Liver (tissue), 9 donors: ENCODE measurements around the gene MIP. TPM values are rescaled to one million over a fixed set of nuclear protein-coding genes. Genes with fewer than 3 reads are reported as not detected.
"Not testable (repeated sequence)": the region's sequence is repeated elsewhere in the genome, so short reads cannot be mapped to it uniquely, and the experiment has no call there.

Source experiments
- DNase-seq: peaks from one replicate; pipeline ENCODE4 v3.0.0-alpha.2; 2017; ENCODE audit warnings: low spot score
- H3K27ac ChIP-seq, 2 donors: one replicate each; pipeline ENCODE4 v1.7.0; 2013; ENCODE audit warnings: inconsistent platforms in 2 of 2, low read length in 2 of 2, control low read depth in 1 of 2, low read depth in 1 of 2, mild to moderate bottlenecking in 1 of 2
- H3K27me3 ChIP-seq, 4 donors: one replicate each; pipeline versions ENCODE4 v1.6.1 to v1.7.0; 2013; ENCODE audit warnings: low read length in 3 of 4, inconsistent platforms in 1 of 4, mild to moderate bottlenecking in 1 of 4, moderate library complexity in 1 of 4; ENCODE audit not compliant: control insufficient read depth in 4 of 4, insufficient read depth in 4 of 4
- H3K36me3 ChIP-seq, 4 donors: one replicate each; pipeline versions ENCODE4 v1.6.1 to v1.7.0; 2013; ENCODE audit warnings: low read length in 3 of 4, mild to moderate bottlenecking in 3 of 4, low read depth in 1 of 4, moderate library complexity in 1 of 4; ENCODE audit not compliant: control insufficient read depth in 4 of 4, insufficient read depth in 3 of 4
- H3K4me1 ChIP-seq, 4 donors: one replicate each; pipeline versions ENCODE4 v1.6.1 to v1.7.0; 2013; ENCODE audit warnings: low read length in 3 of 4, mild to moderate bottlenecking in 3 of 4, moderate library complexity in 1 of 4; ENCODE audit not compliant: control insufficient read depth in 4 of 4, insufficient read depth in 4 of 4
- H3K4me3 ChIP-seq, 3 donors: one replicate each; pipeline versions ENCODE4 v1.6.1 to v1.7.0; 2013; ENCODE audit warnings: low read length in 3 of 3, control low read depth in 1 of 3, low read depth in 1 of 3, mild to moderate bottlenecking in 1 of 3
- H3K9ac ChIP-seq, 2 donors: one replicate each; pipeline ENCODE4 v1.7.0; 2013; ENCODE audit warnings: low read length in 2 of 2, mild to moderate bottlenecking in 2 of 2, moderate library complexity in 2 of 2, control low read depth in 1 of 2, low read depth in 1 of 2
- H3K9me3 ChIP-seq, 4 donors: one replicate each; pipeline versions ENCODE4 v1.6.1 to v1.7.0; 2013; ENCODE audit warnings: low read length in 3 of 4; ENCODE audit not compliant: control insufficient read depth in 4 of 4
- EGR1 ChIP-seq, 2 donors: IDR thresholded peaks; 2 replicates each; pipeline ENCODE4 v1.6.1; 2016 to 2018; ENCODE audit warnings: antibody characterized with exemption in 2 of 2, low read depth in 2 of 2
- FOXA2 ChIP-seq: IDR thresholded peaks from 2 replicates; pipeline ENCODE4 v1.6.1; 2016; ENCODE audit warnings: antibody characterized with exemption
- GABPA ChIP-seq, 2 donors: IDR thresholded peaks in 1 of 2; conservative IDR thresholded peaks in 1 of 2; 2 replicates each; pipeline ENCODE4 v1.6.1; 2016; ENCODE audit warnings: antibody characterized with exemption in 2 of 2, mild to moderate bottlenecking in 1 of 2, moderate library complexity in 1 of 2
- HNF4A ChIP-seq, 2 donors: conservative IDR thresholded peaks; 2 replicates each; pipeline ENCODE4 v1.6.1; 2016; ENCODE audit warnings: antibody characterized with exemption in 2 of 2, mild to moderate bottlenecking in 2 of 2
- HNF4G ChIP-seq: IDR thresholded peaks from 2 replicates; pipeline ENCODE4 v1.6.1; 2016; ENCODE audit warnings: antibody characterized with exemption
- JUND ChIP-seq, 2 donors: IDR thresholded peaks; 2 replicates each; pipeline ENCODE4 v1.6.1; 2016; ENCODE audit warnings: antibody characterized with exemption in 2 of 2
- NR2F2 ChIP-seq: IDR thresholded peaks from 2 replicates; pipeline ENCODE4 v1.6.1; 2016; ENCODE audit warnings: antibody characterized with exemption
- RXRA ChIP-seq, 2 donors: IDR thresholded peaks; 2 replicates each; pipeline ENCODE4 v1.6.1; 2017 to 2018; ENCODE audit warnings: antibody characterized with exemption in 2 of 2, mild to moderate bottlenecking in 1 of 2
- YY1 ChIP-seq: IDR thresholded peaks from 2 replicates; pipeline ENCODE4 v1.6.1; 2016; ENCODE audit warnings: antibody characterized with exemption, mild to moderate bottlenecking
- WGBS: extraction: QIAGEN DNeasy Blood & Tissue Kit; methylation state at CpG from one replicate; pipeline ENCODE4 v1.1.7; 2013; 5-methylcytosine and 5-hydroxymethylcytosine counted together
- polyA plus RNA-seq, 2 donors: library from polyadenylated mRNA; stranded (reverse) in 1 of 2; unstranded in 1 of 2; fragments of 200-250 nt in 1 of 2; fragments of >200 nt in 1 of 2; fragmentation: Nextera tagmentation in 1 of 2; extraction: Ambion mirVana in 1 of 2; gene quantifications; one replicate each; pipeline versions ENCODE4 v1.2.1 to v1.2.3, GENCODE V29; 2013 to 2015
- total RNA-seq, 2 donors: library from RNA; depleted of rRNA; stranded (reverse); fragments of >200 nt; gene quantifications; one replicate each; pipeline ENCODE4 v1.2.3, GENCODE V29; 2014
- TF ChIP-seq, protein P1 (sequence below): IDR thresholded peaks from 2 replicates; pipeline ENCODE4 v1.6.1; 2016; ENCODE audit warnings: antibody characterized with exemption
- TF ChIP-seq, protein P2 (sequence below): fragments of 150-350 bp; IDR thresholded peaks from 2 replicates; pipeline ENCODE4 v1.5.1; 2017; ENCODE audit warnings: improper control_type of control experiment, low read depth, low read length; ENCODE audit not compliant: missing input control
- donor health status: healthy.
- donor health status: healthy.
- donor health status: healthy.
- donor health status: healthy.
- donor health status: healthy.

The MIP gene
- total and polyA plus RNA-seq, 4 donors, result 0.09 to 0.60 (median 0.39) TPM

DNA sequence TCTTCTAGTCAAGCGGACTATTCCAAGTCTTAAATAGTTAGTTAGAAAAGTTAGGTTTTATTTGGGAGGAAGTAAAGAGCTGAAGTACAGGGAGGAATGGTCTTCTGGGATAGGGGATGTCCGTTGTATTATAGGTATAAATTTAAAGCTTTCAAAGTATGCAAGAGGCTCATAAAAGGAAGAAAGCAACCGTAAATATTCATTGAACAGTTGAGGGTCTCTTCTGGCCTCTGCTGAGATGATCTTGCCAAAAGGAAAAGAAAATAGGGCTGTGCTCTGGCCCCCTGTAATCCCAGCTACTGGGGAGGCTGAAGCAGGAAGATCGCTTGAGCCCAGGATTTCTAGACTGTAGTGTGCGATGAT lies 4.9 kb downstream of the MIP start:
- 41% methylated on average over 5 of the region's 5 CpGs for WGBS
- peaks cover 0 to 4% (median 1%) of the 10 kb centered on the region in 4 donors for H3K4me1 ChIP-seq
- H3K27me3 ChIP-seq, result no peaks in the 10 kb centered on the region
- no peaks in the 10 kb centered on the region for H3K9me3 ChIP-seq
- TF ChIP-seq NR2F2 (no peak), GABPA (IDR thresholded peaks at IDR 0.05 in 1 of 2, conservative IDR thresholded peaks at IDR 0.05 in 1 of 2) (no peak), RXRA (IDR thresholded peaks at IDR 0.05) (no peak), HNF4G (no peak), EGR1 (IDR thresholded peaks at IDR 0.05; ENCODE audit: low read depth in 2 of 2) (no peak), YY1 (no peak)
- H3K4me3 ChIP-seq, result peak overlapping the region; percentile 82 to 97 (median 85)
- H3K36me3 ChIP-seq, result no peaks in the 10 kb centered on the region
- H3K9ac ChIP-seq, result peak overlapping the region; percentile 68 to 92
- DNase-seq, result no peak
- H3K27ac ChIP-seq, result peak overlapping the region; percentile 81 to 92

DNA sequence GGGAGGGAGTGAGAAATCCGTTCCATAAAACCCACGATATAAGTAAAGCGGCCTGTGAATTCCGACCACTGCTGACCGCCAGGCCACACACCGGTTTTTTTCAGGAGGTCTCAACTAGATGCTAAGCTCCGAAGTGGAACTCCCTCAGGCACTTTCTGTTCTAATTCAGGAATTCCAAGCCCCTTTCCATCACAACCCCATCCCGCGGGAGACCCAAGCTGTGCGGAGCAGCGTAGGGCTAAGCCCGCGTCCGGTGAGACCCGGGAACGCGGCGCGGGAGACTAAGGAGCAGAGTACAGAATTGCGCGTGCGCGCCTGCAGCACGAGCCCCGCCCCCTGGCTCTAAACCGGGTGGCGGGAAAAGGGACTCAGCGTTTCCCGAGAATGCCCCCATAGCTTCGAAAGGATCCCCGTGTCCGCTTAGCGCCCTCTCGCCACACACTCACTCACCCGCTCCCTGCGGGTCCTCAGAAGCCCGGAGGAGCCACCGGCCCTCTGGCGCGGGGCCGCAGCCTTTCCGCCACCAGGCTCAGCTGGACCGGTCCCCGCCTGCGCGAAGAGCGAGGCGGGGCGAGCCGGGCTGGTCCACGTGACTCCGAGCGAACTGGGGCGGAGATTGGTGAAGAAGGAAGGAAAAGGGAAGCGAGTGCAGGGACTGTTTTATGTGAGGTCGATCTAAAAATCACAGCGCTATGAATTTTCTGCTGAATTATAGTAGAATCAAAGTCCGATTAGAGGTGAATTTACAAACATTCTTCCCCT lies 5.4 kb downstream of the MIP start, which contains the start of gene TIMELESS:
Gene TIMELESS, minus strand, starts transcription at position 567 of the 762 bp plus-strand sequence. CDS start 15,256 bp downstream, outside the sequence.
- peak in 1 of 2 donors; percentile 13 for TF ChIP-seq RXRA (IDR thresholded peaks at IDR 0.05)
- TF ChIP-seq, protein P1, sequence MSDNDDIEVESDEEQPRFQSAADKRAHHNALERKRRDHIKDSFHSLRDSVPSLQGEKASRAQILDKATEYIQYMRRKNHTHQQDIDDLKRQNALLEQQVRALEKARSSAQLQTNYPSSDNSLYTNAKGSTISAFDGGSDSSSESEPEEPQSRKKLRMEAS, result peak; percentile 85
- TF ChIP-seq, protein P2, sequence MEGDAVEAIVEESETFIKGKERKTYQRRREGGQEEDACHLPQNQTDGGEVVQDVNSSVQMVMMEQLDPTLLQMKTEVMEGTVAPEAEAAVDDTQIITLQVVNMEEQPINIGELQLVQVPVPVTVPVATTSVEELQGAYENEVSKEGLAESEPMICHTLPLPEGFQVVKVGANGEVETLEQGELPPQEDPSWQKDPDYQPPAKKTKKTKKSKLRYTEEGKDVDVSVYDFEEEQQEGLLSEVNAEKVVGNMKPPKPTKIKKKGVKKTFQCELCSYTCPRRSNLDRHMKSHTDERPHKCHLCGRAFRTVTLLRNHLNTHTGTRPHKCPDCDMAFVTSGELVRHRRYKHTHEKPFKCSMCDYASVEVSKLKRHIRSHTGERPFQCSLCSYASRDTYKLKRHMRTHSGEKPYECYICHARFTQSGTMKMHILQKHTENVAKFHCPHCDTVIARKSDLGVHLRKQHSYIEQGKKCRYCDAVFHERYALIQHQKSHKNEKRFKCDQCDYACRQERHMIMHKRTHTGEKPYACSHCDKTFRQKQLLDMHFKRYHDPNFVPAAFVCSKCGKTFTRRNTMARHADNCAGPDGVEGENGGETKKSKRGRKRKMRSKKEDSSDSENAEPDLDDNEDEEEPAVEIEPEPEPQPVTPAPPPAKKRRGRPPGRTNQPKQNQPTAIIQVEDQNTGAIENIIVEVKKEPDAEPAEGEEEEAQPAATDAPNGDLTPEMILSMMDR, result no peak
- no peak for TF ChIP-seq JUND (IDR thresholded peaks at IDR 0.05)
- peak; percentile 32 to 49 for TF ChIP-seq HNF4A (conservative IDR thresholded peaks at IDR 0.05)
- peak; percentile 67 for TF ChIP-seq YY1
- TF ChIP-seq GABPA (IDR thresholded peaks at IDR 0.05 in 1 of 2, conservative IDR thresholded peaks at IDR 0.05 in 1 of 2), result peak in 1 of 2 donors; percentile 57
- no peak for TF ChIP-seq FOXA2
- Histone ChIP-seq H3K36me3 (no peaks in the 10 kb centered on the region), H3K9me3 (no peaks in the 10 kb centered on the region), H3K4me3 (peak within 1 kb of the TSS; percentile 82 to 97 (median 85)), H3K9ac (peak within 1 kb of the TSS; percentile 68 to 92), H3K27me3 (no peaks in the 10 kb centered on the region), H3K4me1 (peaks cover 0 to 4% (median 1%) of the 10 kb centered on the region in 4 donors), H3K27ac (peak within 1 kb of the TSS; percentile 81 to 92)
- DNase-seq, result peak; percentile 86
- under 1% methylated on average over 58 of the region's 58 CpGs for WGBS

DNA sequence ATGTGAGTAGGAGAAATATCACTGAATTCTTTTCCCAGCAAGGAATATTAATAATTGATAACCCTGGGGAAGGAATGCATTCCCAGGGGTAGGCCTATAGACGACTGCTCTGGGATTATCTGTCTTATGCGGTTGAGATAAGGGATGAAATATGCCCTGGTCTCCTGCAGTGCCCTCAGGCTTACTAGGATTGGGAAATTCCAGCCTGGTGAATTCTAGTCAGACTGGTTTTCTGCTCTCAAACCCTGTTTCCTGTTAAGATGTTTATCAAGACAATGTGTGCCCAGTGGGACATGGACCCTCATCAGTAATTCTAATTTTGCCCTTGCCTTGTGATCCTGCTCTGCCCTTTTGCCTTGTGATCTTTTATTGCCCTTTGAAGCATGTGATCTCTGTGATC lies 11.2 kb downstream of the MIP start:
- H3K36me3 ChIP-seq, DNase-seq, H3K4me1 ChIP-seq, H3K9ac ChIP-seq, H3K4me3 ChIP-seq, H3K27ac ChIP-seq, H3K27me3 ChIP-seq, H3K9me3 ChIP-seq: not testable (repeated sequence)
- 88% methylated on average over 2 of the region's 2 CpGs for WGBS
